ENCODE results near the gene SLC25A31. TPM values are rescaled to one million over a fixed set of nuclear protein-coding genes. Genes with fewer than 3 reads are reported as not detected.

SLC25A31 gene
- total and polyA plus RNA-seq, 2 experiments from 2014 or later: not detected

- H3K27ac ChIP-seq (ENCODE audit: low read depth): no peak overlapping the region
- no peak overlapping the region for H3K4me2 ChIP-seq
- H3K27me3 ChIP-seq (ENCODE audit: insufficient read depth): no peaks in the 10 kb centered on the region
- H3K9me3 Mint-ChIP-seq: no peaks in the 10 kb centered on the region
- no peak overlapping the region for H2AFZ ChIP-seq
- no peak overlapping the region for H3K27ac Mint-ChIP-seq
- H3F3A ChIP-seq (replicated peaks; ENCODE audit: low read depth): no peaks in the 10 kb centered on the region
- 0 out of 3 replicates have a peak, but pooled peaks cover 3% of the 10 kb centered on the region for H3K4me1 Mint-ChIP-seq
- H3K27me3 Mint-ChIP-seq (ENCODE audit: insufficient read depth, low read depth, poor library complexity): no peaks in the 10 kb centered on the region
- no peaks in the 10 kb centered on the region for H3K9me2 ChIP-seq (ENCODE audit: insufficient read depth)
- no peak for DNase-seq (ENCODE audit: low spot score)
- no peak overlapping the region for H3K4me3 ChIP-seq
- H3K4me3 Mint-ChIP-seq: no peak overlapping the region
- H3K4me1 ChIP-seq (ENCODE audit: insufficient read depth): no peaks in the 10 kb centered on the region
- no peaks in the 10 kb centered on the region for H4K20me1 ChIP-seq (replicated peaks; ENCODE audit: insufficient read depth)
- H3K36me3 ChIP-seq (ENCODE audit: insufficient read depth): no peaks in the 10 kb centered on the region
- no peaks in the 10 kb centered on the region; the same call in 2 of the 3 replicates for H3K36me3 Mint-ChIP-seq (ENCODE audit: low read depth)
- H3K79me2 ChIP-seq (replicated peaks; ENCODE audit: insufficient read depth): no peaks in the 10 kb centered on the region
- no peak for ATAC-seq
- TF ChIP-seq ZNF462 (CRISPR knock-in tag; IDR thresholded peaks at IDR 0.05) (no peak), CREB1 (CRISPR knock-in tag; IDR thresholded peaks at IDR 0.05; ENCODE audit: low read depth) (no peak), NANOG (IDR thresholded peaks at IDR 0.05; ENCODE audit: borderline replicate concordance) (no peak), JUNB (IDR thresholded peaks at IDR 0.05; ENCODE audit: unreplicated experiment) (no peak), ETS1 (IDR thresholded peaks at IDR 0.05) (no peak), CTCF (conservative IDR thresholded peaks at IDR 0.05; ENCODE audit: low read depth in 2 of 2) (no peak), EZH2 (IDR thresholded peaks at IDR 0.05; ENCODE audit: low read depth, unreplicated experiment) (no peak), EZH2phosphoT487 (IDR thresholded peaks at IDR 0.05; ENCODE audit: unreplicated experiment) (no peak), REST (IDR thresholded peaks at IDR 0.05; ENCODE audit: unreplicated experiment) (no peak), ZNF331 (CRISPR knock-in tag; IDR thresholded peaks at IDR 0.05; ENCODE audit: low read depth) (no peak), STAT1 (IDR thresholded peaks at IDR 0.05; ENCODE audit: unreplicated experiment) (no peak), ZNF114 (CRISPR knock-in tag; IDR thresholded peaks at IDR 0.05) (no peak), POLR2AphosphoS5 (IDR thresholded peaks at IDR 0.05; ENCODE audit: low read depth) (no peak)
Observed at GRCh38 chr4:127731406-127731805, 1.2 kb downstream of the SLC25A31 start.
